Astrocyte of the cerebellum (primary cell): ENCODE data around the gene DCPS.

Experiments
- DNase-seq: peaks from one replicate; pipeline ENCODE4 v3.0.0-alpha.2; 2011; ENCODE audit warnings: low read depth
- H3K4me3 ChIP-seq: 2 replicates; pipeline ENCODE4 v1.5.1; 2011; ENCODE audit warnings: mild to moderate bottlenecking, low read depth, low read length, moderate library complexity
- CTCF ChIP-seq: IDR thresholded peaks from 2 replicates; pipeline ENCODE4 v1.5.1; 2012; ENCODE audit warnings: low read length, low read depth, moderate library complexity, mild to moderate bottlenecking; ENCODE audit errors: missing control alignments
- in situ Hi-C: cut with HindIII; loops from 2 replicates; pipeline ENCODE4 v1.10.0; 2017; ENCODE audit warnings: low sequenced_read_pairs

Gene DCPS

GRCh38 chr11:126339863-126340434 is 36.1 kb downstream of the DCPS start:
- no peak for DNase-seq
- in situ Hi-C loops: no loop called here
- no peak overlapping the region for H3K4me3 ChIP-seq
- no peak for TF ChIP-seq CTCF

- no peak overlapping the region for H3K4me3 ChIP-seq
- TF ChIP-seq CTCF: no peak
- no peak for DNase-seq
- in situ Hi-C loops: no loop called here
Measured at GRCh38 chr11:126340960-126341606, 37.2 kb downstream of the DCPS start.

GRCh38 chr11:126341760-126342161 is 37.9 kb downstream of the DCPS start:
- in situ Hi-C loops: no loop called here

GRCh38 chr11:126343051-126343450 is 39.2 kb downstream of the DCPS start:
- no peak for TF ChIP-seq CTCF
- in situ Hi-C loops: no loop called here
- DNase-seq: no peak
- H3K4me3 ChIP-seq: no peak overlapping the region

More at GRCh38 chr11:126341760-126342161, 37.9 kb downstream of the DCPS start:
- TF ChIP-seq CTCF: no peak
- no peak overlapping the region for H3K4me3 ChIP-seq
- peak; percentile 65 for DNase-seq

- in situ Hi-C loops: no loop called here
- no peak for TF ChIP-seq CTCF
Measured at GRCh38 chr11:126344141-126345080, 40.6 kb downstream of the DCPS start.

GRCh38 chr11:126345283-126345682 is 41.4 kb downstream of the DCPS start:
- no peak overlapping the region for H3K4me3 ChIP-seq
- DNase-seq: no peak
- TF ChIP-seq CTCF: no peak
- in situ Hi-C loops: no loop called here

More at GRCh38 chr11:126344141-126345080, 40.6 kb downstream of the DCPS start:
- H3K4me3 ChIP-seq: no peak overlapping the region
- no peak for DNase-seq
